ENCODE data around the gene TIGD6. TPM values are rescaled to one million over a fixed set of nuclear protein-coding genes. Genes with fewer than 3 reads are reported as not detected.
"Not testable (repeated sequence)": the region's sequence is repeated elsewhere in the genome, so short reads cannot be mapped to it uniquely, and the experiment has no call there.

Gene TIGD6
- total and polyA plus RNA-seq, 2 of the 4 experiments (the other 2 are of a cell fraction): 5.8 to 6.6 TPM

DNA sequence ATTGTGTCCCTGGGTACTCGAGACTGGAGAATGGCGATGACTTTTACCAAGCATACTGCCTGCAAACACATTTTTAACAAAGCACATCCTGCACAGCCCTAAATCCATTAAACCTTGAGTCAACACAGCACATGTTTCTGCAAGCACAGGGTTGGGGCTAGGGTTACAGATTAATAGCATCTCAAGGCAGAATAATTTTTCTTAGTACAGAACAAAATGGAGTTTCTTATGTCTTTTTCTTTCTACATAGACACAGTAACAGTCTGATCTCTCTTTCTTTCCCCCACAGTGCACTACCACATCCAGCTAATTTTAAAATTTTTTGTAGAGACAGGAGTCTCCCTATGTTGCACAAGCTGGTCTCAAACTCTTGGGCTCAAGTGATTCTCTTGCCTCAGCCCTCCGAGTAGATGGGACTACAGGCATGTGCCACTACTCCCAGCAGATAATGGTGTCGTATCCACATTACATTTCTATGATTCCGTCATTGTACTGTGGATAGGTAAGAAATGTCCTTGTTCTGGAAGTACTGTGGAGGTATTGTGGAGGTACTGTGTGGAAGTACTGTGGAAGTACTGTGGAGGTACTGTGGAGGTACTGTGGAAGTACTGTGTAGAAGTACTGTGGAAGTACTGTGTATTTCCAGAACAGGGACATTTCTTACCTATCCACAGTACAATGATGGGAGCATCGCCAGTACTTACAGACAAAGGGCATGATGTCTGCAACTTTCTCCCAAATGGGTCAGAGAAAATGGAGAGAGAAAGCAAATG, 57.1 kb downstream of the TIGD6 start:
- H3K4me3 ChIP-seq (ENCODE audit: insufficient read depth, low read depth, low read length); H4K8ac ChIP-seq (ENCODE audit: low read depth in 2 of 2, low read length in 2 of 2); H2AFZ ChIP-seq (replicated peaks; ENCODE audit: low read length, poor library complexity); H3K27ac ChIP-seq (ENCODE audit: insufficient read depth, low read length); H2BK120ac ChIP-seq (ENCODE audit: low read depth, low read length); H3K9me3 ChIP-seq (ENCODE audit: control insufficient read depth, insufficient read depth, low read length); H2AK9ac ChIP-seq (replicated peaks; ENCODE audit: low read depth, low read length, poor library complexity); POLR2A ChIA-PET (ENCODE audit: unreplicated experiment); H3K4me1 ChIP-seq (ENCODE audit: control insufficient read depth, insufficient read depth, low read length); BruUV-seq (replicated peaks); H2BK15ac ChIP-seq (ENCODE audit: low read depth, low read length); H3K79me1 ChIP-seq (ENCODE audit: low read depth in 1 of 2, low read length in 2 of 2); H3K36me3 ChIP-seq (ENCODE audit: control insufficient read depth, insufficient read depth, low read length); intact Hi-C loops (cut with micrococcal nuclease); ATAC-seq (ENCODE audit: low read depth); H3K4me2 ChIP-seq (ENCODE audit: low read depth, low read length); H3K56ac ChIP-seq (ENCODE audit: extremely low read depth, insufficient read depth, low read length); H4K91ac ChIP-seq (ENCODE audit: insufficient read depth, low read depth, low read length); H4K20me1 ChIP-seq (ENCODE audit: insufficient read depth, low read length); H3K23ac ChIP-seq (ENCODE audit: low read depth, low read length); H3K4ac ChIP-seq (ENCODE audit: low read depth, low read length); in situ Hi-C loops (cut with MboI; ENCODE audit: low sequenced_read_pairs); H2BK20ac ChIP-seq (ENCODE audit: low read depth, low read length); H4K5ac ChIP-seq (ENCODE audit: low read depth, low read length); H3K9me1 ChIP-seq (ENCODE audit: insufficient read depth, low read length); DNase-seq; H3K18ac ChIP-seq (ENCODE audit: low read depth, low read length); H3K9ac ChIP-seq (ENCODE audit: low read depth, low read length); H2AK5ac ChIP-seq (ENCODE audit: low read depth, low read length); dilution Hi-C loops (cut with HindIII; ENCODE audit: low sequenced_read_pairs, unreplicated experiment); H2BK5ac ChIP-seq (ENCODE audit: low read depth, low read length, poor library complexity, severe bottlenecking); H3K14ac ChIP-seq (replicated peaks; ENCODE audit: low read depth, low read length); CTCF ChIA-PET: not testable (repeated sequence)
- no CpG with 5 or more reads among the region's 6 CpGs for whole genome bisulfite sequencing, 2 experiments (ENCODE audit: extremely low coverage in 2 of 2, insufficient read length in 1 of 2)
- peaks cover 18% of the 10 kb centered on the region for H3K27me3 ChIP-seq (ENCODE audit: control insufficient read depth, insufficient read depth, low read length)

Other genes starting within 250 kb of the TIGD6 start
- not detected in 2 replicates for gene PDE6A, start 55.9 kb downstream of the TIGD6 start, total RNA-seq (2012; rRNA removed)
- not detected in 2 replicates for gene PDE6A, start 55.9 kb downstream of the TIGD6 start, polyA plus RNA-seq (2012; rRNA removed)
- 9.9 and 12.8 TPM in 2 replicates for gene SLC26A2, start 39.9 kb downstream of the TIGD6 start, total RNA-seq (2012; rRNA removed)
- gene SLC26A2, start 39.9 kb downstream of the TIGD6 start, polyA plus RNA-seq (2012; rRNA removed): 1.5 and 2.2 TPM in 2 replicates
- 27.6 and 29.2 TPM in 2 replicates for gene HMGXB3, start 85 bp upstream of the TIGD6 start, total RNA-seq (2012; rRNA removed)
- 27.6 and 30.6 TPM in 2 replicates for gene HMGXB3, start 85 bp upstream of the TIGD6 start, polyA plus RNA-seq (2012; rRNA removed)
- under 0.01 and 0.36 TPM in 2 replicates for gene CSF1R, start 85.9 kb upstream of the TIGD6 start, total RNA-seq (2012; rRNA removed)
- 0.07 and 0.14 TPM in 2 replicates for gene CSF1R, start 85.9 kb upstream of the TIGD6 start, polyA plus RNA-seq (2012; rRNA removed)
- gene PDGFRB, start 155.2 kb upstream of the TIGD6 start, total RNA-seq (2012; rRNA removed): 81.9 and 108 TPM in 2 replicates
- gene PDGFRB, start 155.2 kb upstream of the TIGD6 start, polyA plus RNA-seq (2012; rRNA removed): 122 and 124 TPM in 2 replicates
- 0.18 TPM in 1 of 2 replicates, not detected in the other for gene CDX1, start 166.1 kb upstream of the TIGD6 start, total RNA-seq (2012; rRNA removed)
- 0.22 and 0.24 TPM in 2 replicates for gene CDX1, start 166.1 kb upstream of the TIGD6 start, polyA plus RNA-seq (2012; rRNA removed)
- under 0.01 TPM in 1 of 2 replicates, not detected in the other for gene SLC6A7, start 189.4 kb upstream of the TIGD6 start, total RNA-seq (2012; rRNA removed)
- gene SLC6A7, start 189.4 kb upstream of the TIGD6 start, polyA plus RNA-seq (2012; rRNA removed): not detected in 2 replicates